ENCODE measurements around the gene MGST3. TPM values are rescaled to one million over a fixed set of nuclear protein-coding genes. Genes with fewer than 3 reads are reported as not detected.

Gene MGST3
- total RNA-seq, 2 donors from 2014 or later = 32.9 to 48.5 TPM

DNA sequence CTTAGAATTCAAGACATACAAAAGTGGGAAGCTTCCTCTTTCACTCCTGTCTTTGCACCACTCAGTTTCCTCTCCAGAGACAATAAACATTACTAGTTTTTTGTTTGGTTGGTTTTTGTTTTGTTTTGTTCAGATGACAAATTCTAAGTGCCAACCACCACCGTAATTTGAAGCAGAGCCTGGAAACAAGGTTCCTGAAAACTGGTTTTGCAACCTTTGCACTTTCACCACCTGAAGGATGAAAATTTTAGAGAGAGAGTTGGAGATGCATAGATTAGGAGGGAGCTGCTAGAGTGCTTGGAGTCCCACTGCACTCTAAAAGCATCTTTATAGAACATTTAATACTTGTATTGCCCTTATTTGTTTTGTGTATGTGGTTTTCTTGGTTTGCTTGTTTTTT is 20.2 kb upstream of the MGST3 start:
- ATAC-seq (replicated peaks in 1 of 2) = no peak
- Mint-ChIP-seq H3K4me3 (no peak overlapping the region), H3K27ac (no peak overlapping the region), H3K27me3 (ENCODE audit: low read depth) (peaks cover 19% of the 10 kb centered on the region), H3K9me3 (peaks cover 0 to 2% of the 10 kb centered on the region in 2 donors), H3K4me1 (ENCODE audit: low read depth) (no peaks in the 10 kb centered on the region), H3K36me3 (ENCODE audit: insufficient read depth in 2 of 2) (no peaks in the 10 kb centered on the region)
- no peak for DNase-seq

DNA sequence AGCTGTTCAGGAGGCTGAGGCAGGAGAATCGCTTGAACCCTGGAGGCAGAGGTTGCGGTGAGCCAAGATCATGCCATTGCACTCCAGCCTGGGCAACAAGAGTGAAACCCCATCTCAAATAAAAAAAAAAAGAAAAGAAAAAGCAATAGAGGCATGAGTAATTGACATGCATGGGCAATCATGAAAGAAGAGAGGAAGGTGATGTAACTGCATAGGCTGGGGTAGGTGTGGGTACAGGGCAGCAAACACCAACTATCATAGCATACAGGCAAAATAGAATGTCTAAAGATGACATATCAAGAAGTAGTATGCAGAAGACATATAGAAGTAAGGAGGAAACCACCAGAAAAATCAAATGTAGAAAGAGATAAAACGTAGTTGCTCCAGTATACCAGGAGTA is 19.0 kb upstream of the MGST3 start:
- ATAC-seq (replicated peaks in 1 of 2) (no peak), DNase-seq (no peak)
- Mint-ChIP-seq H3K27ac (no peak overlapping the region), H3K4me3 (no peak overlapping the region), H3K9me3 (peaks cover 0 to 2% of the 10 kb centered on the region in 2 donors), H3K27me3 (ENCODE audit: low read depth) (peaks cover 28% of the 10 kb centered on the region), H3K4me1 (ENCODE audit: low read depth) (no peaks in the 10 kb centered on the region), H3K36me3 (ENCODE audit: insufficient read depth in 2 of 2) (no peaks in the 10 kb centered on the region)

DNA sequence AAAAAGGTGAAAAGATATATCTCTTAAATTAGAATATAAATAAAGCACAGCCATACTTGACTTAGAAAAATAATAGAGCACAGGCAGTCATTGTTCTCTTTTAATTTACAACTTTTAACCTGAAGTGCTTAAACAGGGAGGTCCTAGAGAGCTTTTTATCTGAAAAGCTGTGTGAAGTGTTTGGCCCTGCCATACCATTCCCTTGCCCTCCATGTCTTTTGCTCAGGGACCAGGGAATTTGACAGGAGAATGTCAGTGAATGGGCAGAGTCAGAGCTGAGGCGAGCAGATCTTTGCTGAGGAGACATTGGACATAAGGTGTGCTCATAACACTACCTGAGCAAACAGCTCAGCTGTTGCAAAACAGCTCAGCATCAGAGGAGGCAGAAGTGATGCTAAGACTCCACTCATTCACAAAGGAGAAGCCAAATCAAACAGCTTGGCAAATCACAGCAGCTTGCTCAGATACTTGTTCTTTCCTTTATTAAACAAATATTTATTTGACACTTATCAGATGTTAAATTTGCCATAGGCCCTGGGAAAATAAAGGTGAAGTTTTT is 14.9 kb upstream of the MGST3 start:
- H3K27ac Mint-ChIP-seq = no peak overlapping the region
- H3K9me3 Mint-ChIP-seq = peaks cover 0 to 2% of the 10 kb centered on the region in 2 donors
- H3K4me3 Mint-ChIP-seq = no peak overlapping the region
- no peaks in the 10 kb centered on the region for H3K4me1 Mint-ChIP-seq (ENCODE audit: low read depth)
- peaks cover 40% of the 10 kb centered on the region for H3K27me3 Mint-ChIP-seq (ENCODE audit: low read depth)
- DNase-seq = no peak
- H3K36me3 Mint-ChIP-seq (ENCODE audit: insufficient read depth in 2 of 2) = no peaks in the 10 kb centered on the region
- peak; percentile 49 to 76 for ATAC-seq (replicated peaks in 1 of 2)

DNA sequence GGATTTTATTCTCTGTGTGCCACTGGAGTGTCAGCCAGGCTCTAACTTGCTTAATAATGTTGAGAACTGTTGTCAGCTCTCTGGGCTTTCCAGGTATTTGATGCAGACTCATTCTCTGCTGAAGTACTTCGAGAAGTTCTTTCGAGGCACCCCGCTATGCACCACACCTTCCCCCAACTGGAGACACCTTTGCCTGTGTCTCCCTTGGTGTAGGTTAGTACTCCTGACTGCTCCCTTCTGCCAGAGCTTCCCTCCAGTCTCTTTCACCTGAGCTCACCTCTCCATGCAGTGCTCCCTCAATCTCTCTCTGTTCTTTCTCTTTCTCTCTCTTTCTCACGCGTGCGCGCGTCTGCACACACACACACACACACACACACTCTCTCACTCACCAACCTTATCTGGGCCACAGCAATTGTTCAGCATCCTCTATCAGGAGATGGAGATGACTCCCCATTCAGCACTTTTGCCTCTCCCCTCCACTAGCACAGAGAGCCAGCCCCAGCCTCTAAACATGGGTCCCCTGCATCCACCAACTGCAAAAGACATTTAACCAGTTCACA is 14.0 kb upstream of the MGST3 start:
- Mint-ChIP-seq H3K9me3 (peaks cover 0 to 2% of the 10 kb centered on the region in 2 donors), H3K36me3 (ENCODE audit: insufficient read depth in 2 of 2) (no peaks in the 10 kb centered on the region)

DNA sequence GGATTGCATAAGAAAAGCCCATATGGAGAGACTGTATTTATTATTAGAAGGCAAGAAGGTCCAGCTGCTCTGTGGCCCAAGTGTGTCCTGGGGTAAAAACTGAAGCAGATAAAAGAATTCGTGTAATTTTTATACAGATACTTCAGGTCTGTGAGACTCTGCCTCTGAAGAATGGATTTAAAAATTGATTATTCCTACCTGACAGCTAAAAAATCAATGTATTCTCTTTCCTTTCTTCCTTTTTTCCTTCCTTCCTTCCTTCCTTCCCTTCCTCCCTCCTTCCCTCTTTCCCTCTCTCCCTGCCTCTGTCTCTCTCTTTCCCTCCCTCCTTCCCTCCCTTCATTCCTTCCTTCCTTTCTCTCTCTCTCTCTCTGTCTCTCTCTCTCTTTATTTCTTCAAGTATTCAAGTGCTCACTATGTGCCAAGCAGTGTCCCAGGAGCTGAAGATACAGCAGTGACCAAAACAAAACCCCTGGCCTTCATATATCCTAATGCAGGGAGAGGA is 11.3 kb upstream of the MGST3 start:
- ATAC-seq (replicated peaks in 1 of 2) (no peak), DNase-seq (no peak)
- H3K9me3 Mint-ChIP-seq = no peaks in the 10 kb centered on the region
- H3K36me3 Mint-ChIP-seq (ENCODE audit: insufficient read depth in 2 of 2) = no peaks in the 10 kb centered on the region
- H3K4me1 Mint-ChIP-seq (ENCODE audit: low read depth) = no peaks in the 10 kb centered on the region
- H3K27ac Mint-ChIP-seq = no peak overlapping the region
- peaks cover 26% of the 10 kb centered on the region for H3K27me3 Mint-ChIP-seq (ENCODE audit: low read depth)
- H3K4me3 Mint-ChIP-seq = no peak overlapping the region

More for the DNA sequence above, 14.0 kb upstream of the MGST3 start:
- no peak for DNase-seq
- Mint-ChIP-seq H3K4me3 (no peak overlapping the region), H3K4me1 (ENCODE audit: low read depth) (no peaks in the 10 kb centered on the region), H3K27ac (no peak overlapping the region), H3K27me3 (ENCODE audit: low read depth) (peaks cover 32% of the 10 kb centered on the region)
- no peak for ATAC-seq (replicated peaks in 1 of 2)

DNA sequence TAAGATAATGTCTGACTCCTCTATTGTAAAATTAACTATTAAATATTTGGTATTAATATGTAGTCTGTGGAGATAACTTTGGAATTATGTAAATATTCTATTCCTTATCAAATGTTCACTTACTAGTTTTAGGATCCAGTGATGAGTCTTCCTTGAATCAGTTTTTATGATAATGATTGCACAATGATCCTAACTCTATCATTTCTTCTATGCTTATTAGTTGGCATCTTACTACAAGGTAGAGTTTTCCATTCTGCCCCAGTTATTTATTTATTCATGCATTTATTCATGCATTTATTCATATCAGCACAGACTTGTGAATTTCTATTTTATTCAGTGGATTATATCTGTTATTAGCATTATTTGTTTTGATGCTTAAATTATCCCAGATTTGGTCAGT is 7.4 kb upstream of the MGST3 start:
- Mint-ChIP-seq H3K4me1 (ENCODE audit: low read depth) (no peaks in the 10 kb centered on the region), H3K9me3 (no peaks in the 10 kb centered on the region), H3K27ac (no peak overlapping the region), H3K27me3 (ENCODE audit: low read depth) (peaks cover 11% of the 10 kb centered on the region), H3K4me3 (no peak overlapping the region), H3K36me3 (ENCODE audit: insufficient read depth in 2 of 2) (no peaks in the 10 kb centered on the region)
- no peak for ATAC-seq (replicated peaks in 1 of 2)
- no peak for DNase-seq

DNA sequence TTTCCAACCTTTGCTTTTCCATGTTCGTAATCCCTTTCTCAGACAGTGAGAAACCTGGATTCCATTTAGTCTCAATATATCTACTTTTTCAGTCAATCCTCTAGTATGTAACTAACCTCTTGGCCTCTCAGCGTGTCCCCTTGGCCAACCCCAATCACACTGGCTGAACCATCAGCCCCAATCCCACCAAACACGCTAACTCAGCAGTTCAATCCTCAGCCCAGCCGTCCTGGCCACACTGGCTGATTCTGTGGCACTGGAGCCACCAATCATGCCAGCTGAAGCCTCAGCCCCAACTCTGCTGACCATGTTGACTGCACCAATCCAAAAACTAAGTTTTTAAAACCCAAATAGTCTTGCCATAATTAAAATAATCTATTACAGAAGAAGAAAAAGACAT is 6.6 kb upstream of the MGST3 start:
- no peak for DNase-seq
- peaks cover 6% of the 10 kb centered on the region for H3K4me1 Mint-ChIP-seq (ENCODE audit: low read depth)
- H3K27me3 Mint-ChIP-seq (ENCODE audit: low read depth) = peaks cover 11% of the 10 kb centered on the region
- no peak for ATAC-seq (replicated peaks in 1 of 2)
- no peak overlapping the region for H3K27ac Mint-ChIP-seq
- H3K4me3 Mint-ChIP-seq = no peak overlapping the region
- no peaks in the 10 kb centered on the region for H3K36me3 Mint-ChIP-seq (ENCODE audit: insufficient read depth in 2 of 2)
- H3K9me3 Mint-ChIP-seq = no peaks in the 10 kb centered on the region

DNA sequence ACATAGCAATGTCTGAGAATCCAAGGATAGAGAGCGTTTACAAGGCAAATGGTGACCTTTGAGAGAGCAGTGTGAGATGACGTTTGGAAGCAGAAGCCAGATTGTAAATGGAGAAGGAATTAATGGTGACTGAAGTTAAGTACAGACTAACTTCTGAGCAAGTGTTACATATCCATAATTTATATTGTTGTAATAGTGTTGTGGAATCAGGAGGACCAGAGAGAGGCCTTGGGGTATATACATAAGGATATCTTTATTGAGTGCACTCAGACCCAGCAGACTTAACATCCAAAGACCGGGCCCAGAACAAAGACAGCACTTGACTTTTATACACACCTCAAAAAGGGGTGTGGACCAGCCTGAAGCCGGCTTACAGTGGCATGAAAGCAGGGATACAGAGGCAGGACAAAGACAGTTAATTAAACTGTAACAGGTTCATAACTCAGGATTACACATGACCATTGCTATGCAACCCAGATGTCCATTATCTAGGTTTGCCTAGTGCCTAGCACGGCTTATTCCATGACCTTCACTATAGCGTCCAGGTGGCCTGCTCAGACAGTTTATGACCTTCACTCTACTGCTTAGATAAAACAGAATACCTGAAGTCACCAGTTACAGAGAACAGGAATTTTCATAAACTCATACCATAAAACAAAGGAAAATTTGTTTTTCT is 2.7 kb upstream of the MGST3 start:
- Mint-ChIP-seq H3K4me1 (ENCODE audit: low read depth) (peaks cover 12% of the 10 kb centered on the region), H3K9me3 (no peaks in the 10 kb centered on the region)
- DNase-seq = no peak

DNA sequence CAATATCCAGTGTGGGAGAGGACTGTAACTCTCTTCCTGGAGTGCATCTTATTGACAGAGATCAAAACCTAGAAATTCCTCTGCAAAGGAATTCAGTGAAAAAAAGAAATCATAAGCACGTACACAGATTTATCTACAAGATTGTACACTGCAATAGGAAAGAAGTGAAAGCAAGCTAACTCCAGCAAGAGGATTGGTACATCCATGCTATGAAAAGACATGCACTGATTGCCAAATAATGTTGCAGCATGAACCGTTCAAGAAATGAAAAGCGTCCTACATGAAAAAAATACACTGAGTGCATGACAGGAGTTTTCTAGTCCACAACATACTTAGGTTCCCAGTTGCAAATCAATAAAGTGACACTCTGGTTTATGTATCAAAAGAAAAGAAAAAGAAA is 1.9 kb upstream of the MGST3 start:
- H3K36me3 Mint-ChIP-seq (ENCODE audit: insufficient read depth in 2 of 2) = no peaks in the 10 kb centered on the region
- H3K4me1 Mint-ChIP-seq (ENCODE audit: low read depth) = peaks cover 12% of the 10 kb centered on the region
- H3K27me3 Mint-ChIP-seq (ENCODE audit: low read depth) = no peaks in the 10 kb centered on the region
- H3K27ac Mint-ChIP-seq = no peak overlapping the region
- peak overlapping the region in 1 of 2 donors; percentile 36 for H3K4me3 Mint-ChIP-seq
- DNase-seq (no peak), ATAC-seq (replicated peaks in 1 of 2) (no peak)
- H3K9me3 Mint-ChIP-seq = no peaks in the 10 kb centered on the region

More for the DNA sequence above, 2.7 kb upstream of the MGST3 start:
- H3K4me3 Mint-ChIP-seq = no peak overlapping the region
- ATAC-seq (replicated peaks in 1 of 2) = no peak
- H3K36me3 Mint-ChIP-seq (ENCODE audit: insufficient read depth in 2 of 2) = no peaks in the 10 kb centered on the region
- no peaks in the 10 kb centered on the region for H3K27me3 Mint-ChIP-seq (ENCODE audit: low read depth)
- no peak overlapping the region for H3K27ac Mint-ChIP-seq

DNA sequence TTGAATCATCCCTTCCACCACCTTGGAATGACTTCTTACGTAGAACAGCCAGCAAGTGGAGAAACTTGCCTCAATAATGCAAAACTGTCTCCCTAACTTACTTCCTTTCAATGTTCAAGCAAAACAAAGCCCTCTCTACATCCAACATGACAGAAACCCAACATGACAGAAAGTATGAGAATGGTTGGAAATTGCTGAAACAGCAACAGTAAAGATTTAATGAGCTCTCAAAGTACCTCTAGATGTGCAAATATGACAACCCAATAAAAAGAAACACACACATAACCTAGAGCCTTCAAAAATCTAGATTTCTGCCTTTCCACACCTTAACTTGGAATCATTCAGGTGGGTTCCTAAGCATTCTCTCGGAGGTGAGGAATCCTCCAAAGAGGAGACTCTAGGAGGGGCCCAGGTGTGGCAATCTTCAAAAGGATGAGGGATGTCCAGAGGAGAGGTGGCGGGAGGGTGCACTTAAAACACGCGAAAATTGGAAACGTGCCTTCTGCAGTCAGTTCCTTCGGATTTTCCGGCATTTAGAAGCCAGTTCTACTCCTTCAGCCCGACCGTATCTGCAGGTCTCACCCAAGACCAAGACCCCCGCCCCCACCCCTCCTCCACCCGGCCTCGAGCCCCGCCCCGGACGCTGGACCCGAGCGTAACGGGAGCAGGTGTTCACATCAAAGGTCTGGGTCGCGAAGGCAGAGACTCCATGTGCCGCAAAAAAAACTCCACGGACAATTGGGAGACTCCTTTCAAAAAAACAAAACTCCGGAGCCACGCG is 996 bp upstream of the MGST3 start:
- H3K9me3 Mint-ChIP-seq = no peaks in the 10 kb centered on the region
- H3K36me3 Mint-ChIP-seq (ENCODE audit: insufficient read depth in 2 of 2) = no peaks in the 10 kb centered on the region
- no peaks in the 10 kb centered on the region for H3K27me3 Mint-ChIP-seq (ENCODE audit: low read depth)
- H3K4me3 Mint-ChIP-seq = no peak overlapping the region
- no peak for DNase-seq
- peaks cover 12% of the 10 kb centered on the region for H3K4me1 Mint-ChIP-seq (ENCODE audit: low read depth)
- H3K27ac Mint-ChIP-seq = no peak overlapping the region
- ATAC-seq (replicated peaks in 1 of 2) = no peak

DNA sequence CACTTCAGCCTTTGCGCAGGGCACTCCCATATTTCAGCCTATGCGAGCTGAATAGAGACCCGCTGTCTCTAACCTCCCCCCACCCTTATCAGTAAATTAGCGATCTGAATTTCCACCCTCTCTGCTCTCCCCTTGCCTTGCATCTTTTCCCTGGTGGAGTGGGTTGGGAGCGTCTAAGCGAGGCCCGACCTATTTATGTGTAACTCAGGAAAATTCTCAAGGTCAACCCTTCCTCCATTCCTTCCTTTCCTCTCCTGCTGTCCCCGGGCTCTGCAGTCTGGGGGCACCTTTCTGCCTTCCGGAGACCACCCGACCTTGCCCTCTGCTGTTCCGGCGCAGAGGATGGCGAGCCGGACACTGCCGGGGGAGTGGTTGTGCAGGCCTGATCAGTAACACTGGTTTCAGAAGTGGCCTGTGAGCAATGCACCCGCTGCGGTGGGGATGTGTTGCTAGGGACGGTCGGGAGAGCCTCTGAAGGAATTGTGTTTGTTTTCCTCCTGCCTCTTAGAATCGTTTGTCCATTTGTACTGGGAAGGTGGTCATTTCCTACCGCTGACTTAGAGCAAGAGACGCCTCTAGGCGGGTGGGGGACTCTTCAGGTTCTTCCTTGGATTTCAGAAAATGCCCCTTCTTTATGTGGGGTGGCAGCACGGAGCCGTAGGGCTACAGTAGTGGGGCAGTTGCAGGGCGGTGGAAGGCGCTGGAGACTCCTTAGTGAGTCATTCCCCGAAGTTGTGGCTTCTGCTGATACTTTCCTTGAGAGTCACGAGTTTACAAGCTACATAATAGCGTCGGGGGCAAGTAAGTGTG is 513 bp downstream of the MGST3 start:
- ATAC-seq (replicated peaks in 1 of 2) (peak; percentile 47 to 50), DNase-seq (peak; percentile 63 to 75)
- peaks cover 0 to 1% of the 10 kb centered on the region in 2 donors for H3K36me3 Mint-ChIP-seq (ENCODE audit: insufficient read depth in 2 of 2)
- peaks cover 18% of the 10 kb centered on the region for H3K4me1 Mint-ChIP-seq (ENCODE audit: low read depth)
- no peaks in the 10 kb centered on the region for H3K27me3 Mint-ChIP-seq (ENCODE audit: low read depth)
- no peak overlapping the region for H3K27ac Mint-ChIP-seq
- no peak overlapping the region for H3K4me3 Mint-ChIP-seq
- no peaks in the 10 kb centered on the region for H3K9me3 Mint-ChIP-seq

DNA sequence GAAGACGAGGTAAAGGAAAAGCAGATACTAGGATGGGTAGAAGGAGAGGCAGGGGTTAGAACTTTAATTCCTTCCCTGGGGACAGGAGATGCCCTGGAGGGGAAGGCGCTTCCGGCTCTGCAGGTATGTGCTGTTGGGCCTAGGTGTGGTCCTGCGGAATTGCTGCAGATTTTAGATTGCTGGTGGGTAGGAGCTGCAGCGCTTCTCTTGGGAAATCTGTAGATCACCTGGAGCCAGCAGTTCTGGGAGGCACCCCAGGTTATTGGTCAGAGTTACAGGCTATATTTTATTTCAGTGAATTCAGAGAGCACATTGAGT is 1.1 kb downstream of the MGST3 start:
- no peaks in the 10 kb centered on the region for H3K9me3 Mint-ChIP-seq

More for the DNA sequence above, 1.1 kb downstream of the MGST3 start:
- H3K27me3 Mint-ChIP-seq (ENCODE audit: low read depth) = no peaks in the 10 kb centered on the region
- H3K4me1 Mint-ChIP-seq (ENCODE audit: low read depth) = peaks cover 23% of the 10 kb centered on the region
- no peak overlapping the region for H3K4me3 Mint-ChIP-seq
- no peak for ATAC-seq (replicated peaks in 1 of 2)
- peaks cover 0 to 1% of the 10 kb centered on the region in 2 donors for H3K36me3 Mint-ChIP-seq (ENCODE audit: insufficient read depth in 2 of 2)
- H3K27ac Mint-ChIP-seq = no peak overlapping the region
- DNase-seq = no peak

Data from activated T-cell treated with anti-CD3 and anti-CD28 coated beads, Interleukin-2, amount 50 U/mL, for 72 hours (primary cell).